Measurements from ENCODE around the gene KCNJ8. TPM values are rescaled to one million over a fixed set of nuclear protein-coding genes. Genes with fewer than 3 reads are reported as not detected.

The KCNJ8 gene
- total RNA-seq, 1 donor, result 5.1 TPM

DNA sequence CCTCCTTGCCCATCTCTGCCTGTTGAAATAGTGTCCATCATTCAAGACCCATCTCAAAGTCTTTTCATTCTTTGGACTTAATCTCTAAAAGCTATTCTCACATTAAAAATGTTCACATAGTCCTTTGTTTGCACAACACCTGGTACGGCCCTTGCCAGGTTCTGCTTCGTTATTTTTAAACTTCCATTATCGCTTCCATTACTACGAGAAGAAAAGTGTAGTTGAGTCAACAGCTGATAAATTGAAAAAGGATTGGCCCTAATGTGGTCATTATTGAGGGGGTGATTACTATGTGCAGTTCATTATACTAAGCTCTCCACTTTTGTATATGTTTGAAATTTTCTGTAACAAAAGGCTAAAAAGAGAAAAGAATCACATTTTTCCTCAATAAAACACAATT lies 17.8 kb downstream of the KCNJ8 start:
- TF ChIP-seq, protein P1, sequence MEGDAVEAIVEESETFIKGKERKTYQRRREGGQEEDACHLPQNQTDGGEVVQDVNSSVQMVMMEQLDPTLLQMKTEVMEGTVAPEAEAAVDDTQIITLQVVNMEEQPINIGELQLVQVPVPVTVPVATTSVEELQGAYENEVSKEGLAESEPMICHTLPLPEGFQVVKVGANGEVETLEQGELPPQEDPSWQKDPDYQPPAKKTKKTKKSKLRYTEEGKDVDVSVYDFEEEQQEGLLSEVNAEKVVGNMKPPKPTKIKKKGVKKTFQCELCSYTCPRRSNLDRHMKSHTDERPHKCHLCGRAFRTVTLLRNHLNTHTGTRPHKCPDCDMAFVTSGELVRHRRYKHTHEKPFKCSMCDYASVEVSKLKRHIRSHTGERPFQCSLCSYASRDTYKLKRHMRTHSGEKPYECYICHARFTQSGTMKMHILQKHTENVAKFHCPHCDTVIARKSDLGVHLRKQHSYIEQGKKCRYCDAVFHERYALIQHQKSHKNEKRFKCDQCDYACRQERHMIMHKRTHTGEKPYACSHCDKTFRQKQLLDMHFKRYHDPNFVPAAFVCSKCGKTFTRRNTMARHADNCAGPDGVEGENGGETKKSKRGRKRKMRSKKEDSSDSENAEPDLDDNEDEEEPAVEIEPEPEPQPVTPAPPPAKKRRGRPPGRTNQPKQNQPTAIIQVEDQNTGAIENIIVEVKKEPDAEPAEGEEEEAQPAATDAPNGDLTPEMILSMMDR (IDR thresholded peaks at IDR 0.05; ENCODE audit: extremely low read depth, low read depth, low read length), result no peak
- no peak for DNase-seq (ENCODE audit: insufficient read length, low spot score, missing footprints)
- no peak overlapping the region for H3K4me3 ChIP-seq (ENCODE audit: insufficient read depth, low read length)

DNA sequence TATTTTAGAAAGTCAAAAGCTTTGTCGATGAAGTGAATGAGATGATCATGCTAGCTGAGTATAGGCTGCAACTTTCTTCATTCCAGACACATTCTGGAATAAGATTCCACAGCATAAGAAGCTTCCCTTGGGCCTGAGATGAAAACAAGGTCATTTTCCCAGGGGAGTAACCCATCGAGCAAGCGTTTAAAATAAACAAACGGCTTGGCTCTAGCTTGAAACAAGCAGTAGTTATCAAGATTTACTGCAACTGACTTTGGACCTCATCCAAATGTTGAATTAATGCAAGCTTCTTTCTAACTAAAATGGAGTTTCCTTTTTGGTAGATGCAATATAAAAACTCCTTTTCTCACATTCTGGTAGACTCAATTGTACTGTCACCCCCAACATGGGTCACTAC lies 23.0 kb downstream of the KCNJ8 start:
- Histone ChIP-seq H3K27ac (ENCODE audit: low read depth, low read length) (no peak overlapping the region), H3K79me2 (ENCODE audit: insufficient read depth, low read length) (no peaks in the 10 kb centered on the region), H4K20me1 (ENCODE audit: insufficient read depth, low read length) (no peaks in the 10 kb centered on the region), H3K4me1 (ENCODE audit: insufficient read depth, low read length) (peaks cover 5% of the 10 kb centered on the region), H3K4me2 (ENCODE audit: insufficient read depth, low read length) (no peak overlapping the region), H3K36me3 (ENCODE audit: insufficient read depth, low read length) (no peaks in the 10 kb centered on the region), H3K27me3 (ENCODE audit: insufficient read depth, low read length) (no peaks in the 10 kb centered on the region), H3K9me3 (ENCODE audit: low read depth, low read length) (no peaks in the 10 kb centered on the region), H2AFZ (ENCODE audit: low read length) (peak overlapping the region; percentile 8), H3K4me3 (ENCODE audit: insufficient read depth, low read length) (no peak overlapping the region)
- DNase-seq (ENCODE audit: insufficient read length, low spot score, missing footprints), result no peak
- TF ChIP-seq, protein P1 (IDR thresholded peaks at IDR 0.05; ENCODE audit: extremely low read depth, low read depth, low read length), result no peak

More for the DNA sequence above, 17.8 kb downstream of the KCNJ8 start:
- Histone ChIP-seq H3K4me1 (ENCODE audit: insufficient read depth, low read length) (no peaks in the 10 kb centered on the region), H2AFZ (ENCODE audit: low read length) (no peak overlapping the region), H3K36me3 (ENCODE audit: insufficient read depth, low read length) (no peaks in the 10 kb centered on the region), H3K27ac (ENCODE audit: low read depth, low read length) (no peak overlapping the region), H3K4me2 (ENCODE audit: insufficient read depth, low read length) (no peak overlapping the region), H3K9me3 (ENCODE audit: low read depth, low read length) (no peaks in the 10 kb centered on the region), H3K27me3 (ENCODE audit: insufficient read depth, low read length) (no peaks in the 10 kb centered on the region), H4K20me1 (ENCODE audit: insufficient read depth, low read length) (no peaks in the 10 kb centered on the region), H3K79me2 (ENCODE audit: insufficient read depth, low read length) (no peaks in the 10 kb centered on the region)

GRCh38 chr12:21745258-21745657 lies 29.2 kb downstream of the KCNJ8 start:
- H3K9me3 ChIP-seq (ENCODE audit: low read depth, low read length), result no peaks in the 10 kb centered on the region
- H3K36me3 ChIP-seq (ENCODE audit: insufficient read depth, low read length), result no peaks in the 10 kb centered on the region
- no peaks in the 10 kb centered on the region for H3K79me2 ChIP-seq (ENCODE audit: insufficient read depth, low read length)
- H3K27ac ChIP-seq (ENCODE audit: low read depth, low read length), result no peak overlapping the region
- DNase-seq (ENCODE audit: insufficient read length, low spot score, missing footprints), result no peak
- H3K4me1 ChIP-seq (ENCODE audit: insufficient read depth, low read length), result no peaks in the 10 kb centered on the region
- TF ChIP-seq, protein P1 (IDR thresholded peaks at IDR 0.05; ENCODE audit: extremely low read depth, low read depth, low read length), result no peak
- no peak overlapping the region for H3K4me2 ChIP-seq (ENCODE audit: insufficient read depth, low read length)
- no peak overlapping the region for H3K4me3 ChIP-seq (ENCODE audit: insufficient read depth, low read length)
- no peaks in the 10 kb centered on the region for H4K20me1 ChIP-seq (ENCODE audit: insufficient read depth, low read length)
- H2AFZ ChIP-seq (ENCODE audit: low read length), result no peak overlapping the region
- H3K27me3 ChIP-seq (ENCODE audit: insufficient read depth, low read length), result no peaks in the 10 kb centered on the region

DNA sequence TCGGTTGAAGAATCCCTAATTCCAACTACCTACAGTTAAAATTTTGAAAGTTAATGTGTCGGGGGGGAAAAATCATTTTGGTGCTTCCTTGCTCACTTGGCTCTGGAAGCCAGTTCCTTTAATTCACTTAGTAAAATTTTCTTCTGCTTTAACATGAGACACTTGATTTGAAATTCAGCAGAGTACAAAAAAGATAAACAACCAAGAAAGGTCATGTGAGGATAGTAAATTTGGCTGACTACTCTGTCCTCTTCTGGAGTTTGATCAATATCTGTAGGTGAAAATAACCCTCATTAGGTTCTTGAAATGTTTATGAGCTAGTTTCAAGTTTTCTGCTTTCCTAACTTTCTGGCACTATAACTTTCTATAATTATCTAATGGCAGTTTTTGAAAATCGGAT lies 43.4 kb downstream of the KCNJ8 start:
- H3K27ac ChIP-seq (ENCODE audit: low read depth, low read length), result no peak overlapping the region
- no peak overlapping the region for H2AFZ ChIP-seq (ENCODE audit: low read length)
- DNase-seq (ENCODE audit: insufficient read length, low spot score, missing footprints), result no peak
- no peaks in the 10 kb centered on the region for H3K36me3 ChIP-seq (ENCODE audit: insufficient read depth, low read length)
- no peak overlapping the region for H3K4me3 ChIP-seq (ENCODE audit: insufficient read depth, low read length)
- no peak overlapping the region for H3K4me2 ChIP-seq (ENCODE audit: insufficient read depth, low read length)
- H4K20me1 ChIP-seq (ENCODE audit: insufficient read depth, low read length), result no peaks in the 10 kb centered on the region
- H3K79me2 ChIP-seq (ENCODE audit: insufficient read depth, low read length), result no peaks in the 10 kb centered on the region
- TF ChIP-seq, protein P1 (IDR thresholded peaks at IDR 0.05; ENCODE audit: extremely low read depth, low read depth, low read length), result no peak
- H3K4me1 ChIP-seq (ENCODE audit: insufficient read depth, low read length), result no peaks in the 10 kb centered on the region
- no peaks in the 10 kb centered on the region for H3K9me3 ChIP-seq (ENCODE audit: low read depth, low read length)
- no peaks in the 10 kb centered on the region for H3K27me3 ChIP-seq (ENCODE audit: insufficient read depth, low read length)

Measured in osteoblast (primary cell).